ENCODE measurements around the gene CLASRP.

- no peak for TF ChIP-seq CTCF (IDR thresholded peaks at IDR 0.05)
- TF ChIP-seq IRF1 (CRISPR knock-in tag; IDR thresholded peaks at IDR 0.05): no peak
- no peak for TF ChIP-seq JUN (CRISPR knock-in tag; IDR thresholded peaks at IDR 0.05)
- no peak for TF ChIP-seq RELA (CRISPR knock-in tag; IDR thresholded peaks at IDR 0.05; ENCODE audit: borderline replicate concordance)
- TF ChIP-seq NR2C2 (CRISPR knock-in tag; IDR thresholded peaks at IDR 0.05): no peak
- no peak for TF ChIP-seq FOXK1 (CRISPR knock-in tag; IDR thresholded peaks at IDR 0.05)
- no peak for TF ChIP-seq ZNF281 (CRISPR knock-in tag; IDR thresholded peaks at IDR 0.05)
- TF ChIP-seq MAX (CRISPR knock-in tag; IDR thresholded peaks at IDR 0.05): no peak
- no peak for TF ChIP-seq NR1H2 (CRISPR knock-in tag; IDR thresholded peaks at IDR 0.05)
Observed at GRCh38 chr19:45045671-45046353, 7.0 kb downstream of the CLASRP start.
